HEK293T (cell line): ENCODE data around the gene SLC25A47.
A peak's percentile ranks its signal among the peaks of the same experiment; 100 is the strongest.

Experiments
- CTCF ChIA-PET: fragments of 350-600 bp; formaldehyde crosslinking; extraction: SDS; loops from one replicate; lab custom pipeline; 2021; ENCODE audit warnings: antibody characterized with exemption, inconsistent platforms; lab: Yijun Ruan, JAX
- POLR2A ChIA-PET: fragments of 350-600 bp; formaldehyde crosslinking; extraction: SDS; loops from one replicate; lab custom pipeline; 2020; ENCODE audit warnings: antibody characterized with exemption, inconsistent platforms; lab: Yijun Ruan, JAX
- DNase-seq: peaks from one replicate; pipeline ENCODE4 v3.0.0; 2012; ENCODE audit warnings: mixed read lengths; ENCODE audit errors: extremely low spot score
- BHLHE40 ChIP-seq: fragments of 450-650 bp; IDR thresholded peaks from 2 replicates; pipeline ENCODE4 v1.6.1; 2016; ENCODE audit warnings: mild to moderate bottlenecking, moderate library complexity, borderline replicate concordance
- CTBP1 ChIP-seq: fragments of 450-650 bp; IDR thresholded peaks from 2 replicates; pipeline ENCODE4 v1.6.1; 2016; ENCODE audit warnings: borderline replicate concordance
- ELF4 ChIP-seq: fragments of 450-650 bp; IDR thresholded peaks from 2 replicates; pipeline ENCODE4 v1.6.1; 2017; ENCODE audit warnings: antibody characterized with exemption
- FOXA1 ChIP-seq: fragments of 450-650 bp; IDR thresholded peaks from 2 replicates; pipeline ENCODE4 v1.6.1; 2016; ENCODE audit warnings: mild to moderate bottlenecking
- FOXK2 ChIP-seq: fragments of 450-650 bp; IDR thresholded peaks from 2 replicates; pipeline ENCODE4 v1.6.1; 2016; ENCODE audit warnings: mild to moderate bottlenecking
- FOXM1 ChIP-seq: fragments of 450-650 bp; IDR thresholded peaks from 2 replicates; pipeline ENCODE4 v1.6.1; 2017; ENCODE audit warnings: mild to moderate bottlenecking, borderline replicate concordance
- HDGF ChIP-seq: fragments of 450-650 bp; IDR thresholded peaks from 2 replicates; pipeline ENCODE4 v1.6.1; 2017; ENCODE audit warnings: antibody characterized with exemption, borderline replicate concordance
- L3MBTL2 ChIP-seq: fragments of 450-650 bp; conservative IDR thresholded peaks from 2 replicates; pipeline ENCODE4 v1.6.1; 2016; ENCODE audit warnings: mild to moderate bottlenecking
- LEF1 ChIP-seq: fragments of 450-650 bp; IDR thresholded peaks from 2 replicates; pipeline ENCODE4 v1.6.1; 2017; ENCODE audit warnings: mild to moderate bottlenecking, borderline replicate concordance
- NFRKB ChIP-seq: fragments of 450-650 bp; IDR thresholded peaks from 2 replicates; pipeline ENCODE4 v1.6.1; 2016; ENCODE audit warnings: mild to moderate bottlenecking, moderate library complexity
- PKNOX1 ChIP-seq: fragments of 450-650 bp; IDR thresholded peaks from 2 replicates; pipeline ENCODE4 v1.6.1; 2016
- SP1 ChIP-seq: fragments of 450-650 bp; IDR thresholded peaks from 2 replicates; pipeline ENCODE4 v1.6.1; 2017
- SUZ12 ChIP-seq: fragments of 450-650 bp; IDR thresholded peaks from 2 replicates; pipeline ENCODE4 v1.6.1; 2016; ENCODE audit warnings: mild to moderate bottlenecking
- TARDBP ChIP-seq: fragments of 450-650 bp; IDR thresholded peaks from 2 replicates; pipeline ENCODE4 v1.6.1; 2016
- ZNF384 ChIP-seq: fragments of 450-650 bp; IDR thresholded peaks from 2 replicates; pipeline ENCODE4 v1.6.1; 2016

The SLC25A47 gene

GRCh38 chr14:100374270-100374669 lies 51.1 kb downstream of the SLC25A47 start:
- no peak for DNase-seq
- ChIA-PET CTCF (no interaction called here), POLR2A (interaction anchor here (1.7 kb wide), 1 partner anchor 11 kb away, joined by 7 read pairs; no protein-coding TSS in a partner anchor)
- TF ChIP-seq FOXK2 (no peak), SUZ12 (no peak), NFRKB (no peak), PKNOX1 (no peak), HDGF (no peak), FOXM1 (no peak), BHLHE40 (no peak)

GRCh38 chr14:100374876-100375265 lies 51.7 kb downstream of the SLC25A47 start:
- ChIA-PET CTCF (interaction anchor here (0.6 to 1.0 kb wide), 3 partner anchors 10 to 476 kb away, joined by 3 to 7 read pairs (median 4); no protein-coding TSS in a partner anchor), POLR2A (interaction anchor here (0.5 to 1.7 kb wide), 9 partner anchors 10 to 89 kb away, joined by 3 to 7 read pairs (median 3); no protein-coding TSS in a partner anchor)
- TF ChIP-seq SP1 (no peak), LEF1 (no peak), PKNOX1 (no peak), CTBP1 (no peak), L3MBTL2 (no peak), HDGF (no peak), ELF4 (no peak), FOXA1 (no peak), BHLHE40 (no peak), FOXM1 (no peak), SUZ12 (no peak), TARDBP (no peak)
- DNase-seq, result no peak

- TF ChIP-seq ZNF384, result no peak
- no peak for TF ChIP-seq HDGF
- no peak for TF ChIP-seq FOXA1
- TF ChIP-seq FOXK2, result no peak
- TF ChIP-seq BHLHE40, result no peak
- no peak for TF ChIP-seq LEF1
- no peak for TF ChIP-seq TARDBP
- TF ChIP-seq FOXM1, result no peak
- ChIA-PET CTCF (interaction anchor here (0.5 to 1.0 kb wide), 4 partner anchors 9 to 477 kb away, joined by 3 to 7 read pairs (median 4); no protein-coding TSS in a partner anchor), POLR2A (interaction anchor here (0.5 to 1.7 kb wide), 10 partner anchors 9 to 90 kb away, joined by 3 to 7 read pairs (median 3); no protein-coding TSS in a partner anchor)
- no peak for DNase-seq
Measured at GRCh38 chr14:100375266-100375962, 52.3 kb downstream of the SLC25A47 start.

- peak; percentile 76; the same call in 1 of the 2 replicates for TF ChIP-seq CTBP1
- peak; percentile 73 for TF ChIP-seq PKNOX1
- peak; percentile 71; the same call in 1 of the 2 replicates for TF ChIP-seq L3MBTL2
- TF ChIP-seq FOXK2, result no peak
- ChIA-PET CTCF (interaction anchor here (0.5 kb wide), 1 partner anchor 93 kb away, joined by 3 read pairs; no protein-coding TSS in a partner anchor), POLR2A (interaction anchor here (0.7 to 1.7 kb wide), 3 partner anchors 13 to 85 kb away, joined by 3 to 7 read pairs (median 3); no protein-coding TSS in a partner anchor)
- peak; percentile 96 for DNase-seq
Measured at GRCh38 chr14:100375963-100376735, 53.0 kb downstream of the SLC25A47 start, which contains the start of gene WDR25. WDR25 (plus strand) TSS chr14:100376485.

- CTCF ChIA-PET, result interaction anchor here (0.6 to 1.9 kb wide), 3 partner anchors 45 to 277 kb away, joined by 4 to 7 read pairs (median 5); no protein-coding TSS in a partner anchor
- no peak for DNase-seq
- POLR2A ChIA-PET, result interaction anchor here (0.6 to 1.3 kb wide), 2 partner anchors 78 to 1007 kb away, joined by 3 read pairs; no protein-coding TSS in a partner anchor
- no peak for TF ChIP-seq ELF4
Measured at GRCh38 chr14:100376751-100377171, 53.6 kb downstream of the SLC25A47 start.
